ENCODE results near the gene LHFPL2. TPM values are rescaled to one million over a fixed set of nuclear protein-coding genes. Genes with fewer than 3 reads are reported as not detected.
A peak's percentile ranks its signal among the peaks of the same experiment; 100 is the strongest.
"Not testable (repeated sequence)": the region's sequence is repeated elsewhere in the genome, so short reads cannot be mapped to it uniquely, and the experiment has no call there.

Gene LHFPL2
- total RNA-seq, 1 donor from 2014 or later: 113 TPM

GRCh38 chr5:78670701-78671269 is 22.2 kb upstream of the LHFPL2 start:
- Mint-ChIP-seq H3K36me3 (ENCODE audit: unreplicated experiment) (peaks cover 2% of the 10 kb centered on the region), H3K4me1 (ENCODE audit: unreplicated experiment) (peaks cover 35% of the 10 kb centered on the region), H3K4me3 (ENCODE audit: unreplicated experiment) (no peak overlapping the region), H3K27me3 (ENCODE audit: unreplicated experiment) (no peaks in the 10 kb centered on the region), H3K27ac (ENCODE audit: unreplicated experiment) (peak overlapping the region; percentile 23), H3K9me3 (ENCODE audit: unreplicated experiment) (no peaks in the 10 kb centered on the region)
- no peak for DNase-seq (ENCODE audit: extremely low spot score, unreplicated experiment)
- TF ChIP-seq CTCF (IDR thresholded peaks at IDR 0.05): no peak

- no peak for DNase-seq (ENCODE audit: extremely low spot score, unreplicated experiment)
- no peak for TF ChIP-seq CTCF (IDR thresholded peaks at IDR 0.05)
- Mint-ChIP-seq H3K4me1 (ENCODE audit: unreplicated experiment) (peaks cover 41% of the 10 kb centered on the region), H3K4me3 (ENCODE audit: unreplicated experiment) (no peak overlapping the region), H3K36me3 (ENCODE audit: unreplicated experiment) (peaks cover 2% of the 10 kb centered on the region), H3K27me3 (ENCODE audit: unreplicated experiment) (no peaks in the 10 kb centered on the region), H3K27ac (ENCODE audit: unreplicated experiment) (no peak overlapping the region), H3K9me3 (ENCODE audit: unreplicated experiment) (no peaks in the 10 kb centered on the region)
Observed at GRCh38 chr5:78669331-78669730, 20.8 kb upstream of the LHFPL2 start.

- Mint-ChIP-seq H3K4me3 (ENCODE audit: unreplicated experiment) (no peak overlapping the region), H3K36me3 (ENCODE audit: unreplicated experiment) (no peaks in the 10 kb centered on the region), H3K4me1 (ENCODE audit: unreplicated experiment) (peaks cover 41% of the 10 kb centered on the region), H3K27ac (ENCODE audit: unreplicated experiment) (no peak overlapping the region), H3K9me3 (ENCODE audit: unreplicated experiment) (no peaks in the 10 kb centered on the region), H3K27me3 (ENCODE audit: unreplicated experiment) (no peaks in the 10 kb centered on the region)
- no peak for TF ChIP-seq CTCF (IDR thresholded peaks at IDR 0.05)
- DNase-seq (ENCODE audit: extremely low spot score, unreplicated experiment): no peak
Observed at GRCh38 chr5:78667461-78668103, 19.0 kb upstream of the LHFPL2 start.

- not testable (repeated sequence) for H3K4me3 Mint-ChIP-seq (ENCODE audit: unreplicated experiment); H3K36me3 Mint-ChIP-seq (ENCODE audit: unreplicated experiment); H3K9me3 Mint-ChIP-seq (ENCODE audit: unreplicated experiment); DNase-seq (ENCODE audit: extremely low spot score, unreplicated experiment); H3K27ac Mint-ChIP-seq (ENCODE audit: unreplicated experiment); H3K27me3 Mint-ChIP-seq (ENCODE audit: unreplicated experiment)
- H3K4me1 Mint-ChIP-seq (ENCODE audit: unreplicated experiment): peaks cover 36% of the 10 kb centered on the region
Observed at GRCh38 chr5:78666975-78667374, 18.4 kb upstream of the LHFPL2 start.

- Mint-ChIP-seq H3K4me1 (ENCODE audit: unreplicated experiment) (peaks cover 29% of the 10 kb centered on the region), H3K9me3 (ENCODE audit: unreplicated experiment) (no peaks in the 10 kb centered on the region), H3K27me3 (ENCODE audit: unreplicated experiment) (no peaks in the 10 kb centered on the region), H3K36me3 (ENCODE audit: unreplicated experiment) (no peaks in the 10 kb centered on the region), H3K27ac (ENCODE audit: unreplicated experiment) (peak overlapping the region; percentile 89), H3K4me3 (ENCODE audit: unreplicated experiment) (no peak overlapping the region)
- no peak for TF ChIP-seq CTCF (IDR thresholded peaks at IDR 0.05)
- DNase-seq (ENCODE audit: extremely low spot score, unreplicated experiment): no peak
Observed at GRCh38 chr5:78666041-78666444, 17.5 kb upstream of the LHFPL2 start.
